CD4-positive, alpha-beta T cell (primary cell): Measurements from ENCODE around the gene DNAJC6. TPM values are rescaled to one million over a fixed set of nuclear protein-coding genes. Genes with fewer than 3 reads are reported as not detected.

Experiments used
- ATAC-seq: fragments of 200-7000 bp; cut with Tn5 transposase; one replicate; pipeline ENCODE4 v1.10.0; 2022; ENCODE audit warnings: mild to moderate bottlenecking; ENCODE audit not compliant: poor library complexity
- CTCF ChIA-PET: fragments of 350-600 bp; sonication (Branson Sonifier 250); formaldehyde crosslinking; loops from one replicate; lab custom pipeline; 2021; ENCODE audit warnings: antibody characterized with exemption, inconsistent platforms; lab: Charles Lee
- POLR2A ChIA-PET: fragments of 350-600 bp; sonication (Branson Sonifier 250); formaldehyde crosslinking; loops from one replicate; lab custom pipeline; 2021; ENCODE audit warnings: antibody characterized with exemption, inconsistent platforms; lab: Charles Lee
- DNase-seq, 14 experiments: peaks; one replicate each; pipeline ENCODE4 v3.0.0-alpha.2; 2013 to 2020; ENCODE audit warnings: mixed read lengths in 2 of 14
- H3K27ac ChIP-seq, 2 donors: one replicate each; pipeline versions ENCODE4 v1.5.1 to v1.7.0; 2013; ENCODE audit warnings: low read length in 2 of 2, low read depth in 1 of 2, mild to moderate bottlenecking in 1 of 2
- H3K27me3 ChIP-seq, 2 experiments: 1 replicate in 1 of 2; 2 replicates in 1 of 2; pipeline versions ENCODE4 v1.6.1 to v1.7.0; 2013; ENCODE audit warnings: low read length in 2 of 2, control low read depth in 1 of 2, mild to moderate bottlenecking in 1 of 2, moderate library complexity in 1 of 2; ENCODE audit not compliant: insufficient read depth in 2 of 2, control insufficient read depth in 1 of 2
- H3K36me3 ChIP-seq: one replicate; pipeline ENCODE4 v1.6.1; 2013; ENCODE audit warnings: low read length, control low read depth; ENCODE audit not compliant: insufficient read depth
- H3K4me1 ChIP-seq: one replicate; pipeline ENCODE4 v1.6.1; 2013; ENCODE audit warnings: low read length, control low read depth; ENCODE audit not compliant: insufficient read depth
- H3K4me3 ChIP-seq: one replicate; pipeline ENCODE4 v1.5.1; 2013; ENCODE audit warnings: mild to moderate bottlenecking, low read length, moderate library complexity
- H3K9me3 ChIP-seq, 2 experiments: 1 replicate in 1 of 2; 2 replicates in 1 of 2; pipeline versions ENCODE4 v1.6.1 to v1.7.0; 2013; ENCODE audit warnings: low read length in 2 of 2, mild to moderate bottlenecking in 2 of 2, control low read depth in 1 of 2, moderate library complexity in 1 of 2; ENCODE audit not compliant: control insufficient read depth in 1 of 2, insufficient read depth in 1 of 2
- H3K27ac Mint-ChIP-seq: one replicate; pipeline ENCODE4 v1.8.0; 2020; ENCODE audit warnings: mixed read lengths
- H3K27me3 Mint-ChIP-seq: one replicate; pipeline ENCODE4 v1.8.0; 2021; ENCODE audit warnings: mixed read lengths
- H3K36me3 Mint-ChIP-seq: one replicate; pipeline ENCODE4 v1.8.0; 2021; ENCODE audit warnings: low read depth, mixed read lengths
- H3K4me1 Mint-ChIP-seq: one replicate; pipeline ENCODE4 v1.8.0; 2021; ENCODE audit warnings: low read depth, mixed read lengths
- H3K4me3 Mint-ChIP-seq: one replicate; pipeline ENCODE4 v1.8.0; 2020; ENCODE audit warnings: mild to moderate bottlenecking, mixed read lengths
- H3K9me3 Mint-ChIP-seq: one replicate; pipeline ENCODE4 v1.8.0; 2020; ENCODE audit warnings: mixed read lengths
- CTCF ChIP-seq: fragments of 200-600 bp; IDR thresholded peaks from one replicate; pipeline ENCODE4 v1.8.0; 2022; ENCODE audit warnings: antibody characterized with exemption, mild to moderate bottlenecking
- intact Hi-C, 2 experiments: fragments of 100-400 bp; cut with DNase I in 1 of 2; cut with micrococcal nuclease in 1 of 2; formaldehyde crosslinking; loops; one replicate each; pipeline versions ENCODE4 v1.15.1 to v1.9.0; 2023 to 2025; cut with DNase I, micrococcal nuclease
- total RNA-seq, 174 experiments: library from RNA in 2 of 174; stranded (reverse) in 2 of 174; gene quantifications; one replicate each; pipeline ENCODE4 v1.2.3 and lab custom pipeline; 2021 to 2026

DNAJC6 gene
- total RNA-seq, 2 experiments from 2014 or later = 2.4 to 2.5 TPM

DNA sequence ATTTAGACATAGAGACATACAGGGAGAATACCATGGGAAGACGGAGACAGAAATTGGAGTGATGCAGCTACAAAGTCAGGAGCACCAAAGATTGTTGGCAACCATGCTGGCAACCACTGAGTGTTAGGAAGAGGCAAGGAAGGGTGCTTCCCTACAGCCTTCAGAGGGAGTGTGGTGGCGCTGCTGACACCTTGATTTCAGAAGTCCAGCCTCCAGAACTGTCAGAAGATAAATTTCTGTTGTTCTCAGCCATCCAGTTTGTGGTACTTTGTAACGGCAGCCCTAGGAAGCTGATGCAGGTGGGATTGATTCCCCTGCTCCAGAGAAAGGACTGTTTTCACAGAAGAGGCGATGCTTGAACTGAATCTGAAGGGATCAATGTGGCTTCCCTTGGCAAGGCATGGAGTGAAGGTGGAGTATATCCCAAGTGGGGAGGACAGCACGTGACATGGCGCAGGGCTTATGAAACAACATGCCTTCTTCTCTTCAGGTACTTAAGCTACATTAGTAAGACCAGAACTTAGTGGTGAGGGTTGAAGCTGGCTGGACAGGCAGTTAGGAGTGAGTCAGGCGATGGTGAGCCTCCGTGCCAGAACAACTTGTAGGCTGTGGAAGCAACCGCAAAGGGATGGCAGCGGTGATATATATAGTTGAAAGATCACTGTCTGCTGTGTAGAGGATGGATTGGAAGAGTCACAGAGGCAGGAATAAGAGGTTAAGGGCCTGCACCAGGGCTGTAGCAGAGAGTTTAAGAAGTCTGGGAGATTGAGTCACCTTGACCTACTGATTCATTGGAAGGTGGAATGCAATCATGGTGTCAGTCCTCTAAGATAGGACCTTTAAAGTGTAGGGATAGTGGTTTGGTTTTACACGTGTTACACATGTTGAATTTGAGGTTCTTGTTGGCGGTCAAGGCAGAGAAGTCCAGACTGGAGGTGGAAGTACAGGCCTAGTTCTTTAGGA is 113.2 kb downstream of the DNAJC6 start:
- POLR2A ChIA-PET = no interaction called here
- H3K4me3 ChIP-seq = no peak overlapping the region
- Mint-ChIP-seq H3K36me3 (peaks cover 35% of the 10 kb centered on the region), H3K27ac (no peak overlapping the region), H3K4me1 (peaks cover 26% of the 10 kb centered on the region), H3K9me3 (no peaks in the 10 kb centered on the region), H3K27me3 (no peaks in the 10 kb centered on the region), H3K4me3 (no peak overlapping the region)
- CTCF ChIA-PET = interaction anchor here (3.5 kb wide), 1 partner anchor 8 kb away, joined by 20 read pairs; no protein-coding TSS in a partner anchor
- no peaks in the 10 kb centered on the region for H3K27me3 ChIP-seq
- intact Hi-C loops = loop anchor here in 1 of 2 experiments (5.0 to 10.0 kb wide), 3 partner anchors 170 to 1512 kb away; no protein-coding TSS in a partner anchor
- TF ChIP-seq CTCF = no peak
- no peak for ATAC-seq
- peaks cover 26% of the 10 kb centered on the region for H3K4me1 ChIP-seq
- no peaks in the 10 kb centered on the region for H3K9me3 ChIP-seq
- H3K27ac ChIP-seq = no peak overlapping the region
- peaks cover 20% of the 10 kb centered on the region for H3K36me3 ChIP-seq
- DNase-seq = peak in 1 of 14 experiments; percentile 11

DNA sequence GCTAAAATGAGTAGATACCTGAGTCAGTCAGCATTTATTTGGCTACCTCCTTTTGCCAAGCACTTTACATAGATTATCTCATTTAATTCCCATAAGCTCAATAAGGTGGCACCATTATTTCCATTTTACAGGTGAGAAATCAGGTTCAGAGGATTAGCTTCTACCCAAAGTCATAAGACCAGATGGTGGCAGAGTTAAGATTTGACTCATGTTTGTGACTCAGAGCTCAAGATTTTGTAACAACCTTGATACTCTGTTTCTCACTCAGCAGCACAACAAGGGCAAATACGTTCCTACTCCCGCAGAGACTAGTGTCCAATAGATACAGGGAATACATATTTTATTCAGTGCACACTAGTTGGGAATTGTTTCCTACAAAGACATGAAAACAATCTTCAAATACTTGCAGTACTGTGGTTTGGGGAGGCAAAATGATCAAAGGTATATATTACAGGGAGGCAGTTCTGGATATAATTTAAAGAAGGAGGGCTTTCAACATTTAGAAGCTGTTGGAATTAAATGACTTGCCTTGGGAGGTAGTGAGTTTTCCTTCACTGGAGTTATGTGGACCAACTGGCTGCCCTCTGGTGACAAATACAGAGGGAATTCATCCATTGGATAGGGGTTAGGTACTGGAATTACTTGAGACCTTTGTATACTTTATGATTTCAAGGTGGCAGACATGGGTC is 114.7 kb downstream of the DNAJC6 start:
- ATAC-seq = no peak
- POLR2A ChIA-PET = no interaction called here
- no peaks in the 10 kb centered on the region for H3K27me3 Mint-ChIP-seq
- no peaks in the 10 kb centered on the region for H3K9me3 Mint-ChIP-seq
- peaks cover 22% of the 10 kb centered on the region for H3K4me1 Mint-ChIP-seq
- CTCF ChIA-PET = no interaction called here
- peaks cover 25% of the 10 kb centered on the region for H3K4me1 ChIP-seq
- H3K27ac Mint-ChIP-seq = peak overlapping the region; percentile 48
- peaks cover 40% of the 10 kb centered on the region for H3K36me3 Mint-ChIP-seq
- peaks cover 20% of the 10 kb centered on the region for H3K36me3 ChIP-seq
- no peaks in the 10 kb centered on the region for H3K27me3 ChIP-seq
- no peaks in the 10 kb centered on the region for H3K9me3 ChIP-seq
- peak in 2 of 14 experiments; percentile 37 to 48 for DNase-seq
- no peak for TF ChIP-seq CTCF
- no peak overlapping the region for H3K4me3 Mint-ChIP-seq
- no peak overlapping the region for H3K27ac ChIP-seq
- no peak overlapping the region for H3K4me3 ChIP-seq
- intact Hi-C loops = loop anchor here in 1 of 2 experiments (5.0 to 10.0 kb wide), 3 partner anchors 172 to 1511 kb away; no protein-coding TSS in a partner anchor

DNA sequence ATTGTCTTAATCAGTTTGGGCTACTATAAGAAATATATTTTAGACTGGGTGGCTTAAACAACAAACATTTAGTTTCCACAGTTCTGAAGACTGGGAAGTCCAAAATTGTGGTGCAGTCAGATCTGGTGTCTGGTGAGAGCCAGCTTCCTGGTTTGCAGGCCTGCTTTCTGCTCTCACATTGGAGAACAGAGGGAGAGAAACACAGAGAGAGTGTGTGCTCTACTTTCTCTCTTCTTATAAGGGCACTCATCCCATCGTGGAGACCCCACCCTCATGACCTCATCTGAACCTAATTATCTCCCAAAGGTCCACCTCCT is 115.2 kb downstream of the DNAJC6 start:
- intact Hi-C loops = loop anchor here in 1 of 2 experiments (5.0 to 10.0 kb wide), 3 partner anchors 172 to 1510 kb away; no protein-coding TSS in a partner anchor
- H3K27ac Mint-ChIP-seq = peak overlapping the region; percentile 48
- Histone ChIP-seq H3K27me3 (no peaks in the 10 kb centered on the region), H3K36me3 (peaks cover 20% of the 10 kb centered on the region), H3K27ac (no peak overlapping the region), H3K4me3 (no peak overlapping the region), H3K9me3 (no peaks in the 10 kb centered on the region), H3K4me1 (peaks cover 20% of the 10 kb centered on the region)
- no peaks in the 10 kb centered on the region for H3K27me3 Mint-ChIP-seq
- ChIA-PET CTCF (no interaction called here), POLR2A (no interaction called here)
- H3K4me1 Mint-ChIP-seq = peaks cover 17% of the 10 kb centered on the region
- DNase-seq (no peak), ATAC-seq (no peak)
- no peak for TF ChIP-seq CTCF
- H3K36me3 Mint-ChIP-seq = peaks cover 40% of the 10 kb centered on the region
- H3K4me3 Mint-ChIP-seq = no peak overlapping the region
- H3K9me3 Mint-ChIP-seq = no peaks in the 10 kb centered on the region
